Amygdala (tissue), 56 donors: ENCODE measurements around the gene NLGN3.

ENCODE experiments used
- DNase-seq, 56 donors: peaks; one replicate each; lab custom pipeline; 2025; lab: John Stamatoyannopoulos, UW

The NLGN3 gene

GRCh38 chrX:71199252-71200008, 54.8 kb downstream of the NLGN3 start:
- DNase-seq = no peak

GRCh38 chrX:71210816-71211215, 66.2 kb downstream of the NLGN3 start:
- DNase-seq = no peak

- no peak for DNase-seq
Observed at GRCh38 chrX:71212536-71212935, 67.9 kb downstream of the NLGN3 start.

GRCh38 chrX:71214152-71214551, 69.5 kb downstream of the NLGN3 start:
- DNase-seq = no peak

- no peak for DNase-seq
Observed at GRCh38 chrX:71214604-71215337, 70.1 kb downstream of the NLGN3 start.

- no peak for DNase-seq
Observed at GRCh38 chrX:71215338-71215912, 70.8 kb downstream of the NLGN3 start.

- DNase-seq = no peak
Observed at GRCh38 chrX:71216485-71216884, 71.8 kb downstream of the NLGN3 start.

GRCh38 chrX:71217298-71217697, 72.7 kb downstream of the NLGN3 start:
- no peak for DNase-seq
